Sigmoid colon (tissue), 4 donors: Measurements from ENCODE around the gene TAP1.

Experiments used
- CTCF ChIP-seq, 4 experiments: fragments of 450-650 bp in 3 of 4; fragments of 200-600 bp in 1 of 4; IDR thresholded peaks; one replicate each; pipeline ENCODE4 v1.5.1; 2016 to 2019; ENCODE audit warnings: antibody characterized with exemption in 4 of 4, mild to moderate bottlenecking in 3 of 4, moderate library complexity in 2 of 4
- EP300 ChIP-seq, 4 donors: sonication (generic); formaldehyde crosslinking; IDR thresholded peaks; one replicate each; pipeline ENCODE4 v1.6.1; 2017; ENCODE audit warnings: antibody characterized with exemption in 4 of 4
- POLR2A ChIP-seq, 2 donors: fragments of 450-650 bp; IDR thresholded peaks; one replicate each; pipeline ENCODE4 v1.6.1; 2016; ENCODE audit warnings: antibody characterized with exemption in 2 of 2, mild to moderate bottlenecking in 2 of 2, moderate library complexity in 2 of 2

GRCh38 chr6:32814145-32814544 is 39.4 kb downstream of the TAP1 start:
- no peak for TF ChIP-seq CTCF (IDR thresholded peaks at IDR 0.05)
- TF ChIP-seq POLR2A (IDR thresholded peaks at IDR 0.05), result no peak
- no peak for TF ChIP-seq EP300 (IDR thresholded peaks at IDR 0.05)
